Measurements from ENCODE around the gene SEPTIN1.
"Not testable (repeated sequence)": the region's sequence is repeated elsewhere in the genome, so short reads cannot be mapped to it uniquely, and the experiment has no call there.

The SEPTIN1 gene

GRCh38 chr16:30401768-30402425, 19.5 kb upstream of the SEPTIN1 start:
- no peak overlapping the region for H3K9ac ChIP-seq (ENCODE audit: low read depth in 1 of 2, low read length in 2 of 2)
- H3K36me3 ChIP-seq (ENCODE audit: control insufficient read depth in 2 of 2, insufficient read depth in 2 of 2, low read length in 2 of 2) = peaks cover 0 to 11% of the 10 kb centered on the region in 2 donors
- H3K27me3 ChIP-seq (ENCODE audit: control insufficient read depth in 2 of 2, insufficient read depth in 2 of 2, low read length in 2 of 2) = no peaks in the 10 kb centered on the region
- no peak overlapping the region for H3K4me3 ChIP-seq (ENCODE audit: low read length in 2 of 2)
- H3K9me3 ChIP-seq (ENCODE audit: control insufficient read depth in 2 of 2, low read length in 2 of 2) = no peaks in the 10 kb centered on the region
- peaks cover 10% of the 10 kb centered on the region in 2 donors for H3K4me1 ChIP-seq (ENCODE audit: control insufficient read depth in 2 of 2, insufficient read depth in 2 of 2, low read length in 2 of 2)
- no peak overlapping the region for H3K27ac ChIP-seq (ENCODE audit: low read depth in 2 of 2, low read length in 2 of 2)

GRCh38 chr16:30399435-30400186, 17.2 kb upstream of the SEPTIN1 start:
- H3K36me3 ChIP-seq (ENCODE audit: control insufficient read depth in 2 of 2, insufficient read depth in 2 of 2, low read length in 2 of 2) = peaks cover 0 to 11% of the 10 kb centered on the region in 2 donors
- H3K27me3 ChIP-seq (ENCODE audit: control insufficient read depth in 2 of 2, insufficient read depth in 2 of 2, low read length in 2 of 2) = no peaks in the 10 kb centered on the region
- no peaks in the 10 kb centered on the region for H3K9me3 ChIP-seq (ENCODE audit: control insufficient read depth in 2 of 2, low read length in 2 of 2)
- peak overlapping the region; percentile 81 to 88 for H3K4me3 ChIP-seq (ENCODE audit: low read length in 2 of 2)
- H3K27ac ChIP-seq (ENCODE audit: low read depth in 2 of 2, low read length in 2 of 2) = peak overlapping the region; percentile 67 to 80
- H3K9ac ChIP-seq (ENCODE audit: low read depth in 1 of 2, low read length in 2 of 2) = peak overlapping the region; percentile 84 to 90
- H3K4me1 ChIP-seq (ENCODE audit: control insufficient read depth in 2 of 2, insufficient read depth in 2 of 2, low read length in 2 of 2) = peaks cover 14 to 21% of the 10 kb centered on the region in 2 donors

GRCh38 chr16:30398661-30399434, 16.5 kb upstream of the SEPTIN1 start:
- Histone ChIP-seq H3K27me3 (ENCODE audit: control insufficient read depth in 2 of 2, insufficient read depth in 2 of 2, low read length in 2 of 2) (no peaks in the 10 kb centered on the region), H3K9ac (ENCODE audit: low read depth in 1 of 2, low read length in 2 of 2) (no peak overlapping the region), H3K36me3 (ENCODE audit: control insufficient read depth in 2 of 2, insufficient read depth in 2 of 2, low read length in 2 of 2) (peaks cover 0 to 11% of the 10 kb centered on the region in 2 donors), H3K4me1 (ENCODE audit: control insufficient read depth in 2 of 2, insufficient read depth in 2 of 2, low read length in 2 of 2) (peaks cover 14 to 21% of the 10 kb centered on the region in 2 donors), H3K4me3 (ENCODE audit: low read length in 2 of 2) (no peak overlapping the region), H3K9me3 (ENCODE audit: control insufficient read depth in 2 of 2, low read length in 2 of 2) (no peaks in the 10 kb centered on the region), H3K27ac (ENCODE audit: low read depth in 2 of 2, low read length in 2 of 2) (peak overlapping the region in 1 of 2 donors; percentile 80)

- Histone ChIP-seq H3K9ac (ENCODE audit: low read depth in 1 of 2, low read length in 2 of 2) (no peak overlapping the region), H3K27ac (ENCODE audit: low read depth in 2 of 2, low read length in 2 of 2) (no peak overlapping the region), H3K27me3 (ENCODE audit: control insufficient read depth in 2 of 2, insufficient read depth in 2 of 2, low read length in 2 of 2) (no peaks in the 10 kb centered on the region), H3K36me3 (ENCODE audit: control insufficient read depth in 2 of 2, insufficient read depth in 2 of 2, low read length in 2 of 2) (peaks cover 0 to 11% of the 10 kb centered on the region in 2 donors), H3K4me3 (ENCODE audit: low read length in 2 of 2) (no peak overlapping the region), H3K9me3 (ENCODE audit: control insufficient read depth in 2 of 2, low read length in 2 of 2) (no peaks in the 10 kb centered on the region), H3K4me1 (ENCODE audit: control insufficient read depth in 2 of 2, insufficient read depth in 2 of 2, low read length in 2 of 2) (peaks cover 14 to 21% of the 10 kb centered on the region in 2 donors)
Measured at GRCh38 chr16:30397776-30398660, 15.7 kb upstream of the SEPTIN1 start.

GRCh38 chr16:30397056-30397455, 14.7 kb upstream of the SEPTIN1 start:
- Histone ChIP-seq H3K9me3 (ENCODE audit: control insufficient read depth in 2 of 2, low read length in 2 of 2) (no peaks in the 10 kb centered on the region), H3K36me3 (ENCODE audit: control insufficient read depth in 2 of 2, insufficient read depth in 2 of 2, low read length in 2 of 2) (peaks cover 0 to 11% of the 10 kb centered on the region in 2 donors), H3K4me1 (ENCODE audit: control insufficient read depth in 2 of 2, insufficient read depth in 2 of 2, low read length in 2 of 2) (peaks cover 14 to 21% of the 10 kb centered on the region in 2 donors), H3K27me3 (ENCODE audit: control insufficient read depth in 2 of 2, insufficient read depth in 2 of 2, low read length in 2 of 2) (no peaks in the 10 kb centered on the region), H3K27ac (ENCODE audit: low read depth in 2 of 2, low read length in 2 of 2) (no peak overlapping the region), H3K4me3 (ENCODE audit: low read length in 2 of 2) (no peak overlapping the region), H3K9ac (ENCODE audit: low read depth in 1 of 2, low read length in 2 of 2) (no peak overlapping the region)

GRCh38 chr16:30396627-30397026, 14.3 kb upstream of the SEPTIN1 start:
- not testable (repeated sequence) for H3K9ac ChIP-seq (ENCODE audit: low read depth in 1 of 2, low read length in 2 of 2); H3K27ac ChIP-seq (ENCODE audit: low read depth in 2 of 2, low read length in 2 of 2); H3K9me3 ChIP-seq (ENCODE audit: control insufficient read depth in 2 of 2, low read length in 2 of 2); H3K27me3 ChIP-seq (ENCODE audit: control insufficient read depth in 2 of 2, insufficient read depth in 2 of 2, low read length in 2 of 2)
- Histone ChIP-seq H3K36me3 (ENCODE audit: control insufficient read depth in 2 of 2, insufficient read depth in 2 of 2, low read length in 2 of 2) (peaks cover 0 to 11% of the 10 kb centered on the region in 2 donors), H3K4me3 (ENCODE audit: low read length in 2 of 2) (peak overlapping the region in 1 of 2 donors; percentile 75), H3K4me1 (ENCODE audit: control insufficient read depth in 2 of 2, insufficient read depth in 2 of 2, low read length in 2 of 2) (peaks cover 14 to 21% of the 10 kb centered on the region in 2 donors)

- Histone ChIP-seq H3K36me3 (ENCODE audit: control insufficient read depth in 2 of 2, insufficient read depth in 2 of 2, low read length in 2 of 2) (peaks cover 0 to 11% of the 10 kb centered on the region in 2 donors), H3K27ac (ENCODE audit: low read depth in 2 of 2, low read length in 2 of 2) (peak overlapping the region; percentile 51 to 68), H3K4me1 (ENCODE audit: control insufficient read depth in 2 of 2, insufficient read depth in 2 of 2, low read length in 2 of 2) (peaks cover 14 to 17% of the 10 kb centered on the region in 2 donors), H3K4me3 (ENCODE audit: low read length in 2 of 2) (peak overlapping the region; percentile 71 to 75), H3K27me3 (ENCODE audit: control insufficient read depth in 2 of 2, insufficient read depth in 2 of 2, low read length in 2 of 2) (no peaks in the 10 kb centered on the region), H3K9ac (ENCODE audit: low read depth in 1 of 2, low read length in 2 of 2) (peak overlapping the region; percentile 72 to 73), H3K9me3 (ENCODE audit: control insufficient read depth in 2 of 2, low read length in 2 of 2) (no peaks in the 10 kb centered on the region)
Measured at GRCh38 chr16:30395992-30396585, 13.7 kb upstream of the SEPTIN1 start.

- peaks cover 14 to 17% of the 10 kb centered on the region in 2 donors for H3K4me1 ChIP-seq (ENCODE audit: control insufficient read depth in 2 of 2, insufficient read depth in 2 of 2, low read length in 2 of 2)
Measured at GRCh38 chr16:30395155-30395991, 13.0 kb upstream of the SEPTIN1 start, which contains the start of gene ZNF48. Gene ZNF48 (plus strand): TSS chr16:30395420. CDS start chr16:30395795, 375 bp downstream.

More at GRCh38 chr16:30395155-30395991, 13.0 kb upstream of the SEPTIN1 start, which contains the start of gene ZNF48:
- H3K36me3 ChIP-seq (ENCODE audit: control insufficient read depth in 2 of 2, insufficient read depth in 2 of 2, low read length in 2 of 2) = peaks cover 0 to 11% of the 10 kb centered on the region in 2 donors
- H3K9me3 ChIP-seq (ENCODE audit: control insufficient read depth in 2 of 2, low read length in 2 of 2) = no peaks in the 10 kb centered on the region
- H3K4me3 ChIP-seq (ENCODE audit: low read length in 2 of 2) = peak within 1 kb of the TSS; percentile 71 to 75
- no peaks in the 10 kb centered on the region for H3K27me3 ChIP-seq (ENCODE audit: control insufficient read depth in 2 of 2, insufficient read depth in 2 of 2, low read length in 2 of 2)
- H3K9ac ChIP-seq (ENCODE audit: low read depth in 1 of 2, low read length in 2 of 2) = peak within 1 kb of the TSS; percentile 72 to 73
- H3K27ac ChIP-seq (ENCODE audit: low read depth in 2 of 2, low read length in 2 of 2) = peak within 1 kb of the TSS; percentile 51 to 68
